Measurements from ENCODE around the gene TTLL11.

TTLL11 gene, protein sequence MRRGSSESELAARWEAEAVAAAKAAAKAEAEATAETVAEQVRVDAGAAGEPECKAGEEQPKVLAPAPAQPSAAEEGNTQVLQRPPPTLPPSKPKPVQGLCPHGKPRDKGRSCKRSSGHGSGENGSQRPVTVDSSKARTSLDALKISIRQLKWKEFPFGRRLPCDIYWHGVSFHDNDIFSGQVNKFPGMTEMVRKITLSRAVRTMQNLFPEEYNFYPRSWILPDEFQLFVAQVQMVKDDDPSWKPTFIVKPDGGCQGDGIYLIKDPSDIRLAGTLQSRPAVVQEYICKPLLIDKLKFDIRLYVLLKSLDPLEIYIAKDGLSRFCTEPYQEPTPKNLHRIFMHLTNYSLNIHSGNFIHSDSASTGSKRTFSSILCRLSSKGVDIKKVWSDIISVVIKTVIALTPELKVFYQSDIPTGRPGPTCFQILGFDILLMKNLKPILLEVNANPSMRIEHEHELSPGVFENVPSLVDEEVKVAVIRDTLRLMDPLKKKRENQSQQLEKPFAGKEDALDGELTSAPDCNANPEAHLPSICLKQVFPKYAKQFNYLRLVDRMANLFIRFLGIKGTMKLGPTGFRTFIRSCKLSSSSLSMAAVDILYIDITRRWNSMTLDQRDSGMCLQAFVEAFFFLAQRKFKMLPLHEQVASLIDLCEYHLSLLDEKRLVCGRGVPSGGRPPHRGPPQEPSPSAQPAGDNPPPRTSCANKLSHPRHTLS

DNA sequence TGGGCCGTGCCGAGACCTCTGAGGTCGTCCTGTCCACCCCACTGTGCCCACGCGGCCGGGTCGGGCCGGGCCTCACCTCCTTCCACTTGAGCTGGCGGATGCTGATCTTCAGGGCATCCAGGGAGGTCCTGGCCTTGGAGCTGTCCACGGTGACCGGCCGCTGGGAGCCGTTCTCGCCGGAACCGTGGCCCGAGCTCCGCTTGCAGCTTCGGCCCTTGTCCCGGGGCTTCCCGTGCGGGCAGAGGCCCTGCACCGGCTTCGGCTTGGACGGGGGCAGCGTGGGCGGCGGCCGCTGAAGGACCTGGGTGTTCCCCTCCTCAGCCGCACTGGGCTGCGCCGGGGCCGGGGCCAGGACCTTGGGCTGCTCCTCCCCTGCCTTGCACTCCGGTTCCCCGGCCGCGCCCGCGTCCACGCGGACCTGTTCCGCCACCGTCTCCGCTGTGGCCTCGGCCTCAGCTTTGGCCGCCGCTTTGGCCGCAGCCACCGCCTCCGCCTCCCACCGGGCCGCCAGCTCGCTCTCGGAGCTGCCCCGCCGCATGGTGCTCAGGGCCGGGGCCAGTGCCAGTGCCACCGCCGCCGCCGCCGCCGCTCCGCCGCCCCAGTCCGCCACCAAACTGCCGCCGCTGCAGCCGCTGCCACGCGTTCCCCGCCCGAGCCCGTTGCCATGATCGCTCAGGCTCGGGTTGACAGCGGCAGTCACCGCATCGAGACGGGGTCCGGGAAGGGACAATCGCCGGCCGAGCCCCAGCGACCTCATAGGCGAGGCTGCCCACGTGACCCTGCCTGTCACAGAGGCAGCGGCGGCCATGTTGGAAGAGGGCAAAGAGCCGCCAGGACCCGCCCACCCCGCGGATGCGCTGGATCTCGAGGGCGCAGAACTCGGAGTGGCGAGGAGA lies at the start of gene TTLL11:
Gene TTLL11 (minus strand): TSS at position 698 of the 896 bp plus-strand sequence. CDS start 160 bp downstream, at position 538.
- DNase-seq (ENCODE audit: low read depth): peak; percentile 93

DNA sequence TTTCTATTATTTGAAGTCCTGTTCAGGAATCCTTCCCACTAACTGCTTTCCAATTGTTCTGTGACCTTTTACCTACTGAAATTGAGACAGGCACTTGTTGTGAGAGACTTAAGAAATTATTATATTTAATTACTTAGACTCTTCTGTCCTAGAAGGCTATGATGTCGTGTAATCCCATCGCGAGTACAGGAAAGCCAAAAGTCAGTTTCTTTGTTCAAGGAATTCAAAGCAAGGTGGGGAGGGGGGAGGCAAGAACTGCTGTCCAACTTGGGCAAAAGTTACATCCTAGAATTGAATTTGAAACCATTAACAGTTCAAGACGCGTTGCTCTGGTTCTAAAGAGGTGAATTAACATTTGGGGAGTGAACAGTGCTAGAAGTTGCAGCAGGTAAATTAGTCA lies 48.6 kb upstream of the TTLL11 start:
- no peak for DNase-seq (ENCODE audit: low read depth)

DNA sequence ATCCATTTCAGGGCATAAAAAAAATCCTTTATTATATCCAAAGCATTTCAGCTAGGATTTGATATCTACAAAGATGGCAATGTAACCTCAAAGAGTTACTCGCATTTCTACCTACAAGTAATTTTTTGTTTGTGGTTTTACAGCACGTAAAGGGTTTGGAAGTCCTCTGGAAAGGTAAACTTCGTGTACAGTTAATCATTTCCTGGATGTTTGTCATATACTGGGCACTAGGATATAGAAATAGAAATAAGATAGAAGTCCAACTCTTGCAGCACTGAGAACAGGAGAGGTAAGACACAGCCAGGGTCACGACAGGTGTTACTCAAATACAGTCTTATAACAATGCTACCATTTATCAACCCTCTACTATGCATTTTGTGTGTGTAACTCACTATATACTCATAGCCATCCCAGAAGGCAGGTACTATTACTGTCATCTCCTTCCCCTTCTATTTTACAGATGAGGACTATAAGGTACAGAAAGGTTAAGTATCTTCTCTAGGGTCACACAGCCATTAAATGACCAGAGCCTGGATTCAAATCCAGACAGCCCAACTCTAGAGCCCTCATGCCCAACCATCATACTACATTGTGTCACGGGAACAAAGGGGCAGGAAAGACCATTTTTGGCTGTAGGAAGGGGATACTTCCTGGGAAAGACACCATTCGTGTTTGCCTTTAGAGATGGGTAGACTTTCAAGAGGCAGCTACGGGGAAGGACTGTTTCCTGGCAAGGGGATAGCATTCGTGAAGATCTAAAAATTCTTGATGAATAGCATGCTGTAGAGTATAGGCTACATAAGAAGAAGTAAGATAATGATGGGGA lies 47.5 kb upstream of the TTLL11 start:
- no peak for DNase-seq (ENCODE audit: low read depth)

DNA sequence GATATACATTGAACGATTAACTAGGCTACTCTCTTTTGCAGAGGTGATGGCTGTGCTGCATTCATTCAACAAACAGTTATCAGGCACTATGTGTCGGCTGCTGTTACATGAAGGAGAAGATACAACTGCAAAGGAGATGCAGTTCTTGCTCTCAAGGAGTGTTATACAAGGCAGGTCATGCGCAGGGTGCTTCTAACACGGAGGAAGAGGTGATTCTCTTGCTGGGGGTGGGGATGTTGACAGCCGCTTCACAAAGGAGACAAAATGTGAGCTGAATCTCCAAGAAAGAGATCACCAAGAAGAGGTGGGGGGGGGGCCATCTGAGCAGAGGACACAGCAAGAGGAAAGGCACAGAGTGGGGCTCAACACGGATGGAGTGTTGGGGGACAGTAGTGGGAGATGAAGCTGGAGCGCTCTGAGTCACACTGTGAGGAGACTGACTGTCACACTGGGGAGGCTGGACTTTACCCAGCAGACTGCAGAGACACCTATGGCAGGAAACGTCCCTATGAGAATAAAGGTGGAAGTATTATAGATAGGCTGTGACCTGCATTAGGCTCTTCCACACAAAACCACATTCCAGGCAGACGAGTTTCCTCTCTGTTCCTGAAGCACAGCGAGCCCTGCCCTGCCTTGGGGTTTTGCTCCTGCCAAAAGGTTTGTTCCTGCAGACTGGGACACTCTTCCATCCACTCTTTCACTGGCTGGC lies 45.6 kb upstream of the TTLL11 start:
- no peak for DNase-seq (ENCODE audit: low read depth)

DNA sequence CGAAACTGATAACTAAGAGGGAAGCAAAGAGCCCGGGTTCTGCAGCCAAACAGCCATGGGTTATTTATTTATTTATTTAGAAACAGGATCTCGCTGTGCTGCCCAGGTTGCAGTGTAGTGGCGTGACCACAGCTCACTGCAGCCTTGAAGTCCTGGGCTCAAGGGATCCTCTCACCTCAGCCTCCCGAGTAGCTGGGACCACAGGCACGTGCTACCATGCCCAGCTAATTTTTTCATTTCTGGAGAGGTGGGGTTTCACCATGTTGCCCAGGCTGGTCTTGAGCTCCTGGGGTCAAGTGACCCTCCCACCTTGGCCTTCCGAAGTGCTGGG lies 42.4 kb upstream of the TTLL11 start:
- no peak for DNase-seq (ENCODE audit: low read depth)

DNA sequence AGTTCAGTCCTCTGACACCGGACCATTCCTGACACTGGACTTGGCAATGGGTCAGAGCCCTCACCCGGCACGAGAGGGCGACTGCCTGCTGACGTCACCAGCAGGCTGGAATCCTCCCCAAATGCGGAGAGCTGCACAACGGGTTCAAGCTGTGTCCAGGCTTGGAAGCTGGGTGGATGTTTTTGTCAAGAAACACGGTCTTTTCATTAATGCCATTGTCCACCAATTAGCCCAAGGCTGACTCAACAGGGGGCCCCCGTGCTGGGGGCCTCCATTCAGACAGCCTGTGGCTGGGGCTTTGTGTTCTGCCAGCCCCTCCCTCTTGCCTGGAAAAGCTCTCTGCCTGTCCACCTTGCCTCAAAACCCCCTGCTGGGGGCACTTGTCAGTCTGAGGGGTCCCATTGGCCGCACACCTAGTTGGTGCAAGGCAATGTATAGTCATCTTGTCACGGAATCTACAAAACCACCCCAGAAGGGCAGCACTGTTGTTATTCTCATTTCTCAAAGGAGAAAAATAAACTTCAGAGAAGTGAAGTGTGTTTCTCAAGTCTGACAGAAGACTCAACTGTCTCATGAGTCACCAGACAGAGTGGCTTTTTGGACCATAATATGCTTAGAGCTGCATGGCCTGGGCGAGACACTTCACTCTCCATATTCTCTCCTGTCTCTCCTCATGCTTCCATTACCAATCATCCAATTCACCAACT lies 41.9 kb upstream of the TTLL11 start:
- DNase-seq (ENCODE audit: low read depth): no peak

DNA sequence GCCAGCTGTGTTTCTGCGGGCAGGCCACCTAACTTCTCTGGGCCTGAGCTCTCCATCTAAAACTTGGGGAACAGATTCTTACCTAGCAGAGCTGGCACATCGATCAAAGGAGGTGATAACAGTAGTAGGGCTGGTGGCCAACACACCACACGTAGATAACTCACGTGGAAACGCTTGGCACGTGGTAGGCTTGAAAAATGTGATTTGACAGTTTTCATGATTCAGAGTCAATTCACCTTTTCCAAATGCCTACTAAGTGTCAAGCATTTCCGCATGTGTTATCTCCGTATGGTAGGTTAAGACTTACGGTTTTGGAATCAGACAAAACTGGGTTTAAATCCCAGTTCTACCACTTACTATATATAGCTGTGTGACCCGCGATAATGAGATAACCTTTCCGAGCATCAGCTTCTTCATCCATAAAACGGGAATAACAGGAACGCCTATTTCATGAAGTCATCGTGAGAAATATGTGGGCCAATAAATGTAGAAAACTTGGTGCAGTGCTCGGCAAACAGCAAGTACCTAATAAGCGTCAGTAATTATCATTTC lies 41.0 kb upstream of the TTLL11 start:
- DNase-seq (ENCODE audit: low read depth): no peak

DNA sequence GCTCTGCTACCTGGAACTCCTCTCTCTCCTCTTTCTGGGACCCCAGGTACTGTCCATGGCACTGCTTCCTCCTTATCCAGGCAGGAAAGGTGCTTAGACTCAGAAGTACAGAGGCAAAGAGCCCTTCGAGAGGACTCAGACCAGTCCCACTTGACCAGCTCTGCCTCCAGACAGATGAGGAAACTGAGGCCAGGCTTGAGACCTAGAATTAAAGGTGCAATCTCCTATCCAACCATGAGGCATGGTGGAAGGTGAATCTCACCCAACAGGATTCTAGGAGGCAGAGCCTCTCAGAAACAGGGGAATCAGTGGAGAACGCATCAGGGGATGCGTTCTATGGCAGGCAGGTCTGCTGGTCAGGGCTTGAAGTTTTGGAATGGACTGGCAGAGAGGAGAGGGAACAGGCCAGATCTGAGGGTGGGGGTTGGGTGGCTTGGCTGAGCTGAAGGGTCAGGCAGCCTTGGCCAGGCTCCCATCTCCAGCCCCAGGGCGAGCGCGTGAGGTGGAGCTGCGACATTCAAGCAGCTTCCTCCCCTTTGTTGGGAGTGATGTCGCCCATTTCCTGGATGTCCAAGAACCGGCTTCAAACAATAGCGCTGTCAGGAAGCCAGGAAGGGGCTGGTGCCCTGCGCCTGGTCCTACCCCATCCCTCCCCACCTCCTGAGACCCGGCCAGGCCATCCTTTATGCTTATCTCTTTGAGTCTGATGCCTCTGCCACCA lies 40.3 kb upstream of the TTLL11 start:
- no peak for DNase-seq (ENCODE audit: low read depth)

DNA sequence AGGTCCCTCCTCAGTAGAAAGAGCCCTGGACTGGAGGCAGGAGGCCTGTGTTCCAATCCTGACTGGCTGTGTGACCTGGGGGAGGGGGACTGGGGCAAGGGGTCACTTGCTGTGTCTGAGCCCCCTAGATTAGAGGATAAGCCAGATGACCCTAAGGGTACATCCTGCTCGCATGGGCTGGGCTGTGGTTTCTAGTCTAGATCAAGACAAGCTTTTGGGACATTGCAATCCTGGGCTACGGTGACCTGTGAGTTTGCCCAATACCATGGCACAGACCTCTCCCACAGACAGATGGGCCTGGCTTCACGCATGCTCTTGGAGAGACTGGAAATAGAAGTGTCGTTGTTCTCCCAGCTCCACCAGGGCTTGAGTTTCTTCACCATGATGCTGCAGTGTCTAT lies 39.4 kb upstream of the TTLL11 start:
- DNase-seq (ENCODE audit: low read depth): no peak

DNA sequence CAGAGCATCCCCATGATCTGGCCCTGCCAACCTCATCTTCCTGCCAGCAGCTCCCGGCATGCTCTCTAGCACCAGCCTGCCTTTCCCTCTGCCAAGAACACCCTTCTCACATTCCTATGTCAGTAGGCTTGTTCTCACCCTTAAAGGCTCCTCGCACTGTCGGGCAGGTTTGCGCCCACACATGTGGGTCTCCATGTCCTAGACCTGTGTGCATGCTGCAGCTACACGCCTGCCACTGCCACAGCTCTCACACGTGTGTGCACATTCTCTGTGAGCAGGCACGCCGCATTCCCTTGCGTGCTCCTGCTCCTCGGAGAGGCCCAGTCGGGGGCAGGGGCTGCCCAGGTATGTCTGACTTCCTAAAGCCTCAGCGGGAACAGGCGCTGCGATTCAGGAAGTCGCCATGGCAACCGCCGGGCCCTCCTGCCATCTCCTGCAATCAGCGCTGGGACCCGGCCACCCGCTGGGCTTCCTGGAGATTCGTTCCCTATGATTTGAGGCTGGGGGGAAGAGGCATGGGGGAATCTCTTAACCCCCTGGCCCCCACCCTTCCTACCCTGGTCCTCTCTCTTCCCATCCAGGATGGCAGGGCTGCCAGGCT lies 38.4 kb upstream of the TTLL11 start:
- no peak for DNase-seq (ENCODE audit: low read depth)

DNA sequence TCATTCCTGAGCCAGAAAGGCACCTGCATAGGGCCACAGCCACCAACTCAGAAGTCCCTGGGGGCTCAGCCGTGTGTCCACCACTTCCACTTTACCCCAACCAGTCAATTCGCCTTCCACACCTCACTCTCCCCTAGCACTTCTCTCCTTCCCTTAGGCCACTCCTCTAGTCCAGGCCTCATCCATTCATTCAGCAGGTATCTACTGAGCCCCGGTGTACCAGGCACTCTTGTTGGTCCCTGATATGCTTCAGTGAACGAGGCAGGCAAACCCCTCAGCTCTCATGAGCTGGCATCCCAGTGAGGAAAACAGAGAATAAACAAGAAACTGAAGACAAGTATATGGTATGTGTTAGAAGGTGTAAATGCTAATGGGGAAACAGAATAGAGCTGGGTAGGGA lies 37.7 kb upstream of the TTLL11 start:
- no peak for DNase-seq (ENCODE audit: low read depth)

DNA sequence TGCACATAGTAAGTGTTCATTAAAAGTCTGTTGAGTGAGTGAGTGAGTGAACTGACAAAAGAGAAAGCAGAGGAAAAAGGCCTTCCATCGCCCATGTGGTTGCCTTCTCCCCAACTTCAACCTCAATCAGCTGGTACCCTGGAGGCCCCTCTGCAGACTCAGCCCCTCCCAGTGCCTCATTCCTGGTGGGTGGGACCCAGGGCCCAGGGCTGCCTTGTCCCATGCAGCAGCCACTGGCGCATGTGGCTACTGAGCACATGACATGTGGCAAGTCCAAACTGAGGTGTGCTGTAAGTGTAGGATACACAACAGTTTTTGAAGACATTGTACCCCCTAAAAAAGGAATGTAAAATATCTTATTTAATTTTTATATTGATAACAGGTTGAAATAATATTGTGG lies 36.9 kb upstream of the TTLL11 start:
- DNase-seq (ENCODE audit: low read depth): no peak

DNA sequence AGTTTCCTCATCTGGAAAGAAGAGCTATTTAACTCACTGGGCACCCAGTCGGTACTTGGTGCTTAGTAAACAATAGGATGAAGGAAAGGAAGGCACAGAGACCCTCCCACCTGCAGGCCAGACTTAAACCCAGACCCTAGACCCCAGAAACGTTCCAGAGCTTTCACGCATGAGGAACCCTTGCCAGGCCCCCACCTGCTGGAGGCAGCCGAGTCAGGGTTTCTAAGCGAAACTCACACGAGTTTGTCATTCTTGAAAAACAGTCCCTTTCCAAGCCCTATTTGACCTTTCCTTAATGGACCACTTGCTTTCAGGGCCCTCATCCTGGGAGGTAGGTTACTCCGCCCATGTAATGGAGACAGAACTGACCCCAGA lies 35.8 kb upstream of the TTLL11 start:
- no peak for DNase-seq (ENCODE audit: low read depth)

DNA sequence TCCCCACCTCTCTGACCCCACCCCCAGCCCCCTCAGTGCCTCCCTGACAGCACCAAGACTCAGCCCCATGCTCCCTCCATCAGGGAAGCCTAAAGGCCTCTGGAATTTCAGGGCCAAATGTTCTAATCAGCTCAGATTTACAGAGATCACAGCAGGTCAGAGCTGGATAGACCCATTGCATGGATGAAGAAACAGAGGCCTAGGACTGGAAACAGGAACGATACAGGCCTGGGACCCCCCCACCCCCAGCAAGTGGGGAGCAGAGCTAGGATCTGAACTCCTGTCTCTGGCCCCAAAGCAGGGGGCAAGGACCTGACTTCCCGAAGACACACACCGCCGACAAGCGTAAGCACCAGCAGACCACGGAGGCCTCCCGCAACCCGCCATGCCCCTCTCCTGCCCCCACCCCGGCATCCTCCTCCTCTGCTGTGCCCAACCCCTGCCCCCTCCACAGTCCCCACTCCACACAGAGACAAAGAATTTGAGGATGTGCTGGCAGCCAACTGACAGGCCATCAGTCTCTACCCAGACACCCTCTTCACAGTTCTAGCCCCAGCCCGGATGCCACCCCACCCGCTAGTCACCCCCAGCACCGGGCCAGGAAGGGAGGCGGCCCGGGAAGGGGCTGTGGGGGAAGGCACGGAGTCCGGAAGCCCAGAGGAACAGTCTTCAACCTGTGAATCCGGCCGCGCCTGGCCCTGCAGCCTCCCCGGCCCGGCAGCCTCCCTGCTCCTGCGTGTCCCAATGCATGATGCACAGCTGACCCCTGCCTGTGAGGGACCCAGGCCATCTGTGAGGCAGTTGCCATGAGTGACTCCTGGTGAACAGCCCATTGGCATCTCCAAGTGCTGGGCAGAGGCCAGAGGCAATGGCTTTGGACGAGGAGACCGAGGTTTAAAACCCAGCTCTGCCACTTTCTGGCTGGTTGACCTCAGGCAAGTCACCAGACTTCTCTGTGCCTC lies 35.2 kb upstream of the TTLL11 start:
- no peak for DNase-seq (ENCODE audit: low read depth)

DNA sequence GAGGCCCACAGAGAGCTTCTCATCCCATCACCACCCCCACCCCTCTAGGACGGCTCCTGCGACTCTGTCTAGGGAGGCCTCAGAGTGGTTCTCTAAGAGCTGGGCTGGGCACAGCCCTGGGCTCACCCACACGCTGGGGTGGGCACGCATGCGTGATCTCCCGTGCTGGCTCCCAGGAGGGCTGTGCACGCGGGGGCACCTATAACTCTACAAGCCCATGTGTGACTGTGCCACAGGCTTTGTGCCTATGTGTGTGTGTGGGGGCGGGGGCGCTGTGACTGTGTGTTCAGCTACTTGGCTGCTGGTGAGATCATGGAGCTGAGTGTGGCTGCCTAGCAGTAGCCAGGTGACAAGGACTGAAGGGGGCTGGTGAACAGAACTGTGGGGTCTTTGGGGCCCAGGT lies 34.3 kb upstream of the TTLL11 start:
- DNase-seq (ENCODE audit: low read depth): no peak

DNA sequence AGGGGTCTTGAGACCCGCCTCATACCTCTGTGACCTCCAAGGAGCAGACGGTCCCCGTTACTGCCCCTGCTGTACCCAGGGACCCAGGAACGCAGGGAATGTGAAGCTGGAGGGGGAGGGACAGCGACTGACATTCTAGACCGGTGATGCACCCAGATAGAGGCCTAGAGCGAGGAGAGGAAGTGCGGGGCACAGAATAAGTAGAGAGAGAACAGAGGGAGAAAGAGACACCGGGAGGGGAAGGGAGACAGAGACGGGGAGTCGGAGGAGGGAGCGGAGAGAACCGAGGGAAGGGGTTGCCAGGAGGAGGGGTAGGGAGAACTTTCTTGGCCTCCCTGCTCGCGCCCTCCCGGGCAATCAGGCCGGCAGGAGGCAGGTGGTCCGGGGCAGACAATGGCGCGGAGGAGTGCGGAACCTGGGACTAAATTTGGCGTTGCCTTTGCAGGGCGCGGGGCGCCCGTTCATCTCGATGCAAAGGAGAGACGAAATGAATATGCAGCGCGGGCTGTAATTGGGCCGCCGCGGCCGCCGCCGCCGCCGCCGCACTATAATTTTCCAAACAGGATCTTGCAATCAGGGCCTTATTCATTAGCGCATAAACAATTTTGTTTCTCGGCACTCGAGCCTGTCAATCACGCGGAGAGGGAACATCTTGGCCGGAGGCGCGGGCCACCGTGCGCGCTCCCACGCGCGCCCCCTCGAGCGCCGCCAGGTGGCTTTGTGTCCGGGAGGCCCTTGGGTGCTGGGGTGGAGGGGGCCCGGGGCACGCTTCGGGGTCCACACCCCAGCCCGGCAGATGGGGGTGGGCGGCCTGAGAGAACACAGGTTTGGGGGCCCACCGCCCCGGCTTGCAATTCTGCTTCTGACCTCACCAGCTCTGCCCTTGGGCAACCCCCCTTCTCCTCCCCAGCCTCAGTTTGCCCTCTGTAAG lies 33.5 kb upstream of the TTLL11 start:
- DNase-seq (ENCODE audit: low read depth): no peak
